ENCODE measurements around the gene FAM83F.

FAM83F gene

DNA sequence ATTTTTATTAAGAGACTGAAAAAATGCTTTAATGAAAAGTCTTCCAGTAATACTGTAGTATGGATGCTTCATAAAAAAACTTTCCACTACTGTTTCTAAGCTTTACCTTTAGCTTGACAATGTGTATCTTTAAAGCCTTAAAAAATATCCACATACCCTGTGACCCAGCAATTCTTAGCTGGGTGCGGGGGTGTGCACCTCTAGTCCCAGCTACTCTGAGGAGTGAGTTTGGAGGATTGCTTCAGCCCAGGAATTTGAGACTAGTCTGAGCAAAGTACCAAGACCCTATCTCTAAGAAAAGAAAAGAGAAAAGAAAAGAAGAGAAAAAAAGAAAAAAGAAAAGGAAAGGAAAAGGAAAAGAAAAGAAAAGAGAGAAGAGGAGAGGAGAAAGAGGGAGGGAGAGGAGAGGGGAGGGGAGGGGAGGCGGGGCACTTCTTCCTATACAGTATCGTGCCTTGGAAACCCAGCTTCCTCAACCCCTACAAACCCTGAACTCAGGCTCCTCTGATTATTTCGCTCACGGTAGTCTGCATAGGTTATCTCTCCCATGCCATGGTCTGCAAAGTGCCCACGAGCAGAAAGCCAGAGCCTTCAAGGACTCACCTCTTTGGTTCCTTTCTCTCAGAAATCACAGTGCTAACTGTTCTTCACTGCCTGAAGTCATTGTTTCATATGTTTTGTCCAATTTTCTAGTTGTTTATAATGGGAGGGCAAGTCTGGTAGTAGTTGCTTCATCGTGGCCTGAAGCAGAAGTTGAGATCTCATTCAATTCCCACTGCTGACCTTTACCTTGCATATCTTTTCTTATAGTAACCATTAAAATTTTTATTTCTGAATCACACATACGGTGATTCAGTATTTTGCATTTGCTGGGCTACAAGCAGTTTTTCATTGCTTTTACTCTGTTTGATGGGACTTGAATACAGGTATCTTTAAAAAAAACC is 82.2 kb downstream of the FAM83F start:
- no peak for DNase-seq

DNA sequence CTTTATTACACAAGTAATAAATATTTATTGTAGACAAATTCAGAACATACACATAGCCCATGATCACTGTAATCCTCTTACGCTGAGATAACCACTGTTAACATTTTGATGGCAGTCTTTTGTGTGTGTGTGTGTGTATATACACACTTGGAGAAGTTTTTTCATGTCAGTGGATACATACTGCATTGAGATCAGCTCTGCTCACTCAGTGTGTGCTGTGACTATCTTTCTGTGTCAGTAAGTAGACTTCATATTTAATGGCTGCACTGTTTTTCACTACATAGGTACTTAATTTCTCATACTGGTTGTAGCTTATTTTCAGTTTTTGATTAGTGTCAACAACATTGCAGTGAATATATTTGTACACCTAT is 82.9 kb downstream of the FAM83F start:
- DNase-seq: no peak

DNA sequence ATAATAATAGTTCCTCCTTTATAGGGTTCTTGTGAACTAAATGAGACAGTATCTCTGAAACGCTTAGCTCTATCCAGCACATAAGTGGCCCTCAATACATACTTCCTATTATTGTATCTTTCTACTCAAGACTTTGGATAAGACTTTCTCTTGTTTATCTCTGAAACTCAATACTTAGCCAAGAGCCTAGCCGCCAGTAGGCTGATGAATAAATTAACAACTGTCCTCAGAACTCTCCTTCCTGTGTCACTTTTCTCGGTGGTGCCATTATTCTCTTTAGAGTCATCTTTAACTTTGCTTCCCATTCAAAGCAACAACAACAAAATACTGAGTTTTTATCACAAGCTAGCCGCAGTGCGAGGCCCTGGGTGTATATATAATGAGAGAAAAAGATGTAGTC is 86.9 kb downstream of the FAM83F start:
- no peak for DNase-seq

DNA sequence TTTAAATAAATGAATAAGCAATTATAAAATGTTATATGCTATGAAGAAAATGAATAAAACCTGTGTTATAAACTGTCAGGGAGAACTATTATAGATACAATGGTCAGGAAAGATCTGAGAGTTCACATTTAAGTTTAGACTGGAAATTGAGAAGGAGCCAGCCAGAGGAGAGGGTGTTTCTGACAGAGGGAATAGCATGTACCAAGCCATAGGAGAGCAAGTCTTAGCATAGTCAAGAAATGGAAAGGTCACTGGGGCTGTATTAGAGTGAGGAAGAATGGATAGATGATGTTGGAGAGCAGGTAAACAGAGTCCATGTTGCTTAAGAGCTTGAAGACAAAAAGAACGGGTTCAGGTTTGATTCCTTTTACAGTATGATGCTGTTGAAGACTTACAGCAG is 87.4 kb downstream of the FAM83F start:
- DNase-seq: no peak

DNA sequence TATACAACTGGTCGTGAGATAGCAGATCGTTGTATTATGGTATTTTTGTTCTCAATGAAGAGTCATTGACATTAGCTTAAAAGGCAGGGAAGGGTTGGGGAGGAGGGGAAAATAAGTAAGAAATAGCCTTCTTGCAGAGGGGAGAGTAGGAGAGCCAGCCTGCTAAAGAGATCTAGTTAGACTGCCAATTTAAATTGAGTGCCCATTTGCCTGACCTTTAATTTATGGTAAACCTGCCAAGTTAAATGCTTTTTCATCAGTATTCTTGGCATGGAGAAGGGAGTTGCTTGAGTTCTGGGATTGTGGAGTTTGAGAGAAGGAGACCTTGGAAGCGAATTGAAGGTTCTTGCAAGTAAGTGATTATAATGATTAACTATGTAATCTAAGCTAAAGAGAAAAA is 89.0 kb downstream of the FAM83F start:
- DNase-seq: no peak

DNA sequence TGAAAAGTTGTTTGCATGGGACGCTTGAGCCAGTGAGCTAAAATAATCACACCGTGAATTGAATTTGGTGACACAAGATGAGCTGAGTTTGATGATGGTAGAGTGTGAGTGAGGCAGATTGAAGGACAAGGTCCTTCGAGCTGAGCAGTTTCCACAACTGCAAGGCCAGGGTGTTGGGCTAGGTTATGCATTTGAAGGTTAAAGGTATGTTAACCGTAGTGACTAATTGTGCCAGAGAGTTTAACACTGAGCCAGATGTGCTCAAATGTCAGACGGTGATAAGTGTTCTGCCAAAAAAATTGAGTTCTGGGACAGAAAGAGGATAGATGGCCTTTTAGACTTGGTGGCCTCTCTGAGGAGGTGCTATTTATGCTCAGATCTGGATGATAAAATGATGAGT is 89.5 kb downstream of the FAM83F start:
- no peak for DNase-seq

DNA sequence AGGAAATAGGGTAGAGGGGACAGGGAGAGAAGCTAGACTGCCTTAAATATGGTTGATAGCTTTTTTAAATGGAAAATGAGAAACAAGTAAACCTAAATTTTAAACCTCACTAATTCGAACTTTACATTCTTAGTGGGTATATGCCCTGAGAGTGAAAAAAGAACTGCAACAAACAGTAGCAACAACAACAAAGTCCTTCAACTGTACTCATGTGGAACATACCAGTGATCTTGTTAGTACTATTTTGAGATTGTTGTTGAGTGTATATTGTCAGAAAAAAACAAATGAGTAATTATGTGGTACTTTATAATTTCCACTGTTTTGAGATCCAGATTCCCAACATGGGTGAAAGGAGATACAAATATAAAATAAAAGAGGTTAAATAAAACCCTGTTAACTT is 94.1 kb downstream of the FAM83F start:
- no peak for DNase-seq
